Trophoblast cell (in vitro differentiated cells and primary cell): ENCODE measurements around the gene AOAH.

Experiments
- DNase-seq, 2 donors: peaks; one replicate each; pipeline ENCODE4 v3.0.0-alpha.2; 2016
- H2AFZ ChIP-seq: 2 replicates; pipeline ENCODE4 v1.6.1; 2013; ENCODE audit warnings: low read length, moderate library complexity, mild to moderate bottlenecking; ENCODE audit not compliant: insufficient read depth, poor library complexity
- H2AK5ac ChIP-seq: 2 replicates; pipeline ENCODE4 v1.6.1; 2013; ENCODE audit warnings: mild to moderate bottlenecking, low read length
- H2BK120ac ChIP-seq: 2 replicates; pipeline ENCODE4 v1.6.1; 2013; ENCODE audit warnings: low read length, mild to moderate bottlenecking, moderate library complexity; ENCODE audit not compliant: insufficient read depth, poor library complexity
- H2BK12ac ChIP-seq: 2 replicates; pipeline ENCODE4 v1.6.1; 2013; ENCODE audit warnings: mild to moderate bottlenecking, low read length, moderate library complexity
- H2BK5ac ChIP-seq: 2 replicates; pipeline ENCODE4 v1.6.1; 2013; ENCODE audit warnings: low read length, low read depth, moderate library complexity, mild to moderate bottlenecking; ENCODE audit not compliant: poor library complexity
- H3K14ac ChIP-seq: 2 replicates; pipeline ENCODE4 v1.6.1; 2013; ENCODE audit warnings: mild to moderate bottlenecking, low read length
- H3K18ac ChIP-seq: 2 replicates; pipeline ENCODE4 v1.6.1; 2013; ENCODE audit warnings: mild to moderate bottlenecking, low read length
- H3K23ac ChIP-seq: 2 replicates; pipeline ENCODE4 v1.6.1; 2013; ENCODE audit warnings: low read length
- H3K27ac ChIP-seq: 2 replicates; pipeline ENCODE4 v1.5.1; 2013; ENCODE audit warnings: low read depth, mild to moderate bottlenecking, inconsistent platforms, low read length, moderate library complexity
- H3K27me3 ChIP-seq: 2 replicates; pipeline ENCODE4 v1.6.1; 2013; ENCODE audit warnings: inconsistent platforms, mild to moderate bottlenecking, low read length, moderate library complexity; ENCODE audit not compliant: insufficient read depth
- H3K36me3 ChIP-seq, 2 experiments: 1 replicate in 1 of 2; 2 replicates in 1 of 2; pipeline ENCODE4 v1.6.1; 2013; ENCODE audit warnings: low read length in 2 of 2, mild to moderate bottlenecking in 2 of 2, moderate library complexity in 1 of 2; ENCODE audit not compliant: insufficient read depth in 2 of 2, control insufficient read depth in 1 of 2
- H3K4ac ChIP-seq: 2 replicates; pipeline ENCODE4 v1.6.1; 2013; ENCODE audit warnings: low read depth, mild to moderate bottlenecking, low read length, moderate library complexity
- H3K4me1 ChIP-seq, 2 experiments: 1 replicate in 1 of 2; 2 replicates in 1 of 2; pipeline ENCODE4 v1.6.1; 2013; ENCODE audit warnings: low read length in 2 of 2, mild to moderate bottlenecking in 2 of 2, moderate library complexity in 1 of 2; ENCODE audit not compliant: insufficient read depth in 2 of 2, control insufficient read depth in 1 of 2
- H3K4me2 ChIP-seq: 2 replicates; pipeline ENCODE4 v1.6.1; 2013; ENCODE audit warnings: inconsistent platforms, mild to moderate bottlenecking, low read length, moderate library complexity
- H3K4me3 ChIP-seq: 2 replicates; pipeline ENCODE4 v1.5.1; 2013; ENCODE audit warnings: mild to moderate bottlenecking, low read depth, low read length, inconsistent platforms
- H3K79me1 ChIP-seq: one replicate; pipeline ENCODE4 v1.6.1; 2013; ENCODE audit warnings: low read length
- H3K79me2 ChIP-seq: 2 replicates; pipeline ENCODE4 v1.6.1; 2013; ENCODE audit warnings: low read length, mild to moderate bottlenecking; ENCODE audit not compliant: control insufficient read depth, insufficient read depth, poor library complexity
- H3K9ac ChIP-seq: 2 replicates; pipeline ENCODE4 v1.6.1; 2013; ENCODE audit warnings: mild to moderate bottlenecking, low read length
- H3K9me3 ChIP-seq: 2 replicates; pipeline ENCODE4 v1.6.1; 2013; ENCODE audit warnings: low read depth, mild to moderate bottlenecking, control low read depth, inconsistent platforms, low read length; ENCODE audit not compliant: insufficient read depth
- H4K12ac ChIP-seq: 2 replicates; pipeline ENCODE4 v1.6.1; 2013; ENCODE audit warnings: low read depth, mild to moderate bottlenecking, low read length, moderate library complexity
- H4K8ac ChIP-seq: 2 replicates; pipeline ENCODE4 v1.6.1; 2013; ENCODE audit warnings: low read depth, mild to moderate bottlenecking, low read length, moderate library complexity
- H4K91ac ChIP-seq: one replicate; pipeline ENCODE4 v1.6.1; 2013; ENCODE audit warnings: low read depth, mild to moderate bottlenecking, low read length, moderate library complexity
- WGBS: extraction: QIAGEN DNeasy Blood & Tissue Kit; methylation state at CpG from one replicate; pipeline ENCODE4 v1.1.7; 2013; ENCODE audit warnings: missing lambda C conversion rate; ENCODE audit not compliant: insufficient read length, insufficient coverage; ENCODE audit errors: extremely low coverage; 5-methylcytosine and 5-hydroxymethylcytosine counted together

AOAH gene

DNA sequence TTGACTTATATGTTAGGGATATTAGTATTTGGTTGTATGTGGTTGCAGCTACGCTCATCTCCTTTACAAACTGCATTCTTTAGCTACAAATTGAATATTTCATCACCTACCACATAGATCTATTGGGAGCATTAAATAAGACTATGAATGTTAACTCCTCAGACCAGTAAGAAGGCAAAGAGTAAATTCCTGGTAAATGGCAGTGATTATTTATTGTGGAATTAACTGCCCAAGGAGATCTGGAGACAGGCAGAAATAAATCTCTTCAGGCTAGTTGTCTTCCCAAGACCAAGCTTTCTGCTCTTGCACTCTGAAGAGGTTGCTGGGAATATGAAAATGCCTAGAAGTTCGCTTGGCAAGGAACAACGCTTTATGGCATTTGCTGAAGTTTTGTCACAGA, 260.0 kb downstream of the AOAH start:
- H3K79me1 ChIP-seq: peaks cover 10% of the 10 kb centered on the region
- H2AK5ac ChIP-seq: no peak overlapping the region
- peaks cover 3% of the 10 kb centered on the region for H3K9me3 ChIP-seq
- H3K79me2 ChIP-seq: no peaks in the 10 kb centered on the region
- H3K27ac ChIP-seq: no peak overlapping the region
- H4K8ac ChIP-seq: no peak overlapping the region
- no peak overlapping the region for H2BK12ac ChIP-seq
- H4K12ac ChIP-seq: no peak overlapping the region
- DNase-seq: no peak
- no peak overlapping the region for H2BK120ac ChIP-seq
- H3K9ac ChIP-seq: no peak overlapping the region
- H2BK5ac ChIP-seq: no peak overlapping the region
- no peak overlapping the region for H3K4me2 ChIP-seq
- H3K27me3 ChIP-seq: no peaks in the 10 kb centered on the region
- peaks cover 5% of the 10 kb centered on the region in 2 experiments for H3K4me1 ChIP-seq
- no CpG with 5 or more reads among the region's 3 CpGs for WGBS
- H3K36me3 ChIP-seq: no peaks in the 10 kb centered on the region
- H3K4me3 ChIP-seq: no peak overlapping the region
- H3K18ac ChIP-seq: no peak overlapping the region
- no peak overlapping the region for H3K23ac ChIP-seq
- H3K4ac ChIP-seq: no peak overlapping the region
- H2AFZ ChIP-seq: no peak overlapping the region
- no peak overlapping the region for H3K14ac ChIP-seq
- H4K91ac ChIP-seq: no peak overlapping the region
